Hepatocyte (in vitro differentiated cells): Measurements from ENCODE around the gene DDX28.
A peak's percentile ranks its signal among the peaks of the same experiment; 100 is the strongest.

ENCODE experiments used
- EZH2phosphoT487 ChIP-seq: fragments of 200-600 bp; sonication (generic); IDR thresholded peaks from one replicate; pipeline ENCODE4 v1.6.1; 2018; ENCODE audit warnings: antibody characterized with exemption, mild to moderate bottlenecking, low read depth, moderate library complexity; ENCODE audit not compliant: unreplicated experiment, severe bottlenecking
- TF ChIP-seq, protein P1 (sequence below): fragments of 200-600 bp; sonication (generic); IDR thresholded peaks from 2 replicates; pipeline ENCODE4 v1.5.1; 2016; ENCODE audit warnings: antibody characterized with exemption, mild to moderate bottlenecking; ENCODE audit not compliant: poor library complexity

DNA sequence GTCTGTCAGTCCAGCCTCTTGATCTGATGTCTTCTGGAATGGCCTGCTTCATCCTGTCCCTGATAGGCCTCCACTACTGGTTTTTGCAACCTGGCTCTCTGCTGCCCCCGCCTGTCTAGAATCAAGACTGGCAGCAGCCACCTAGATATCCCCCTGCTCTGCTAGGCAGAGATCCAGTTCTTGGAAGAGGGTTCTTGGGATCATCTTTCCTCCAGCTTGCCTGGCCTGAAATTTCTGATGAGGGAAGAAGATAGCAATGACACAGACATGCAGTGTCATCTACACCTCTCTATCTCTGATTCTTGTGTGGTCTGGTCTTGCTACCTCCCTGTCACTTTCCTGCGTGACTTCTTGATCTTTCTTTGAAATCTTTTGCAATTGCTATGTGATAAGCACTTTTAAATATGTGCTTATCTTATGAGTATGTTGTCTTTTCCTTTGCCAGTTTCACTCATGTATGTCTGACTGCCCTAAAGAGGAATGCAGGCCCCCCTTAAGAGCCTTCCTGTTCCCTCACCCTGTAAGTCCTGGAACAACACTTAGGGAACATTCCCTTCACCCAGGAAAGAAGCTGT, 41.8 kb upstream of the DDX28 start:
- TF ChIP-seq, protein P1, sequence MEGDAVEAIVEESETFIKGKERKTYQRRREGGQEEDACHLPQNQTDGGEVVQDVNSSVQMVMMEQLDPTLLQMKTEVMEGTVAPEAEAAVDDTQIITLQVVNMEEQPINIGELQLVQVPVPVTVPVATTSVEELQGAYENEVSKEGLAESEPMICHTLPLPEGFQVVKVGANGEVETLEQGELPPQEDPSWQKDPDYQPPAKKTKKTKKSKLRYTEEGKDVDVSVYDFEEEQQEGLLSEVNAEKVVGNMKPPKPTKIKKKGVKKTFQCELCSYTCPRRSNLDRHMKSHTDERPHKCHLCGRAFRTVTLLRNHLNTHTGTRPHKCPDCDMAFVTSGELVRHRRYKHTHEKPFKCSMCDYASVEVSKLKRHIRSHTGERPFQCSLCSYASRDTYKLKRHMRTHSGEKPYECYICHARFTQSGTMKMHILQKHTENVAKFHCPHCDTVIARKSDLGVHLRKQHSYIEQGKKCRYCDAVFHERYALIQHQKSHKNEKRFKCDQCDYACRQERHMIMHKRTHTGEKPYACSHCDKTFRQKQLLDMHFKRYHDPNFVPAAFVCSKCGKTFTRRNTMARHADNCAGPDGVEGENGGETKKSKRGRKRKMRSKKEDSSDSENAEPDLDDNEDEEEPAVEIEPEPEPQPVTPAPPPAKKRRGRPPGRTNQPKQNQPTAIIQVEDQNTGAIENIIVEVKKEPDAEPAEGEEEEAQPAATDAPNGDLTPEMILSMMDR = peak; percentile 64
- no peak for TF ChIP-seq EZH2phosphoT487
